ENCODE results near the gene DHX34.

DHX34 gene

GRCh38 chr19:47415953-47416642, 67.0 kb downstream of the DHX34 start:
- no peak overlapping the region for H3K4me3 ChIP-seq (ENCODE audit: low read length)
- peaks cover 7% of the 10 kb centered on the region for H3K27me3 ChIP-seq (replicated peaks; ENCODE audit: control insufficient read depth, insufficient read depth, low read length)
- no peak overlapping the region for H3K9ac ChIP-seq (ENCODE audit: low read length)
- DNase-seq (ENCODE audit: low read depth) = no peak
- peaks cover 10% of the 10 kb centered on the region for H3K4me1 ChIP-seq (ENCODE audit: control insufficient read depth, insufficient read depth, low read length)
- H3K36me3 ChIP-seq (ENCODE audit: control insufficient read depth, insufficient read depth, low read length, severe bottlenecking) = peaks cover 7% of the 10 kb centered on the region
- H3K9me3 ChIP-seq (ENCODE audit: control insufficient read depth, low read length) = no peaks in the 10 kb centered on the region

GRCh38 chr19:47416643-47416985, 67.5 kb downstream of the DHX34 start:
- H3K36me3 ChIP-seq (ENCODE audit: control insufficient read depth, insufficient read depth, low read length, severe bottlenecking) = peaks cover 7% of the 10 kb centered on the region
- no peak for DNase-seq (ENCODE audit: low read depth)
- H3K4me1 ChIP-seq (ENCODE audit: control insufficient read depth, insufficient read depth, low read length) = peaks cover 10% of the 10 kb centered on the region
- no peak overlapping the region for H3K4me3 ChIP-seq (ENCODE audit: low read length)
- peaks cover 12% of the 10 kb centered on the region for H3K27me3 ChIP-seq (replicated peaks; ENCODE audit: control insufficient read depth, insufficient read depth, low read length)
- no peak overlapping the region for H3K9ac ChIP-seq (ENCODE audit: low read length)
- no peaks in the 10 kb centered on the region for H3K9me3 ChIP-seq (ENCODE audit: control insufficient read depth, low read length)

GRCh38 chr19:47417107-47417745, 68.1 kb downstream of the DHX34 start:
- peaks cover 10% of the 10 kb centered on the region for H3K4me1 ChIP-seq (ENCODE audit: control insufficient read depth, insufficient read depth, low read length)
- no peak overlapping the region for H3K9ac ChIP-seq (ENCODE audit: low read length)
- no peak overlapping the region for H3K4me3 ChIP-seq (ENCODE audit: low read length)
- no peak for DNase-seq (ENCODE audit: low read depth)
- H3K36me3 ChIP-seq (ENCODE audit: control insufficient read depth, insufficient read depth, low read length, severe bottlenecking) = peaks cover 7% of the 10 kb centered on the region
- no peaks in the 10 kb centered on the region for H3K9me3 ChIP-seq (ENCODE audit: control insufficient read depth, low read length)
- peaks cover 14% of the 10 kb centered on the region for H3K27me3 ChIP-seq (replicated peaks; ENCODE audit: control insufficient read depth, insufficient read depth, low read length)

GRCh38 chr19:47417746-47418691, 68.9 kb downstream of the DHX34 start:
- peaks cover 10% of the 10 kb centered on the region for H3K4me1 ChIP-seq (ENCODE audit: control insufficient read depth, insufficient read depth, low read length)
- DNase-seq (ENCODE audit: low read depth) = peak; percentile 44
- H3K4me3 ChIP-seq (ENCODE audit: low read length) = peak overlapping the region; percentile 79
- H3K9me3 ChIP-seq (ENCODE audit: control insufficient read depth, low read length) = no peaks in the 10 kb centered on the region
- H3K27me3 ChIP-seq (replicated peaks; ENCODE audit: control insufficient read depth, insufficient read depth, low read length) = peaks cover 22% of the 10 kb centered on the region
- peak overlapping the region; percentile 79 for H3K9ac ChIP-seq (ENCODE audit: low read length)
- H3K36me3 ChIP-seq (ENCODE audit: control insufficient read depth, insufficient read depth, low read length, severe bottlenecking) = peaks cover 7% of the 10 kb centered on the region

- H3K36me3 ChIP-seq (ENCODE audit: control insufficient read depth, insufficient read depth, low read length, severe bottlenecking) = peaks cover 7% of the 10 kb centered on the region
- peak overlapping the region; percentile 79 for H3K4me3 ChIP-seq (ENCODE audit: low read length)
- H3K9ac ChIP-seq (ENCODE audit: low read length) = peak overlapping the region; percentile 79
- peaks cover 28% of the 10 kb centered on the region for H3K27me3 ChIP-seq (replicated peaks; ENCODE audit: control insufficient read depth, insufficient read depth, low read length)
- H3K4me1 ChIP-seq (ENCODE audit: control insufficient read depth, insufficient read depth, low read length) = peaks cover 10% of the 10 kb centered on the region
- H3K9me3 ChIP-seq (ENCODE audit: control insufficient read depth, low read length) = no peaks in the 10 kb centered on the region
- no peak for DNase-seq (ENCODE audit: low read depth)
Measured at GRCh38 chr19:47418692-47419029, 69.5 kb downstream of the DHX34 start.

GRCh38 chr19:47419030-47419783, 70.1 kb downstream of the DHX34 start, which contains the start of gene MEIS3:
TSS of gene MEIS3 (minus strand) at chr19:47419527. CDS start at chr19:47419081, 446 bp downstream.
- peaks cover 10% of the 10 kb centered on the region for H3K4me1 ChIP-seq (ENCODE audit: control insufficient read depth, insufficient read depth, low read length)

GRCh38 chr19:47419789-47420188, 70.7 kb downstream of the DHX34 start:
- H3K4me1 ChIP-seq (ENCODE audit: control insufficient read depth, insufficient read depth, low read length) = peaks cover 10% of the 10 kb centered on the region
- H3K4me3 ChIP-seq (ENCODE audit: low read length) = no peak overlapping the region
- H3K9me3 ChIP-seq (ENCODE audit: control insufficient read depth, low read length) = no peaks in the 10 kb centered on the region
- peaks cover 39% of the 10 kb centered on the region for H3K27me3 ChIP-seq (replicated peaks; ENCODE audit: control insufficient read depth, insufficient read depth, low read length)
- no peaks in the 10 kb centered on the region for H3K36me3 ChIP-seq (ENCODE audit: control insufficient read depth, insufficient read depth, low read length, severe bottlenecking)
- no peak for DNase-seq (ENCODE audit: low read depth)
- no peak overlapping the region for H3K9ac ChIP-seq (ENCODE audit: low read length)

More at GRCh38 chr19:47419030-47419783, 70.1 kb downstream of the DHX34 start, which contains the start of gene MEIS3:
- no peaks in the 10 kb centered on the region for H3K9me3 ChIP-seq (ENCODE audit: control insufficient read depth, low read length)
- peak within 1 kb of the TSS; percentile 79 for H3K4me3 ChIP-seq (ENCODE audit: low read length)
- DNase-seq (ENCODE audit: low read depth) = peak; percentile 52
- H3K9ac ChIP-seq (ENCODE audit: low read length) = peak within 1 kb of the TSS; percentile 79
- peaks cover 3% of the 10 kb centered on the region for H3K36me3 ChIP-seq (ENCODE audit: control insufficient read depth, insufficient read depth, low read length, severe bottlenecking)
- H3K27me3 ChIP-seq (replicated peaks; ENCODE audit: control insufficient read depth, insufficient read depth, low read length) = peaks cover 33% of the 10 kb centered on the region

GRCh38 chr19:47421244-47421786, 72.2 kb downstream of the DHX34 start:
- Histone ChIP-seq H3K27me3 (replicated peaks; ENCODE audit: control insufficient read depth, insufficient read depth, low read length) (peaks cover 45% of the 10 kb centered on the region), H3K9me3 (ENCODE audit: control insufficient read depth, low read length) (no peaks in the 10 kb centered on the region), H3K36me3 (ENCODE audit: control insufficient read depth, insufficient read depth, low read length, severe bottlenecking) (no peaks in the 10 kb centered on the region), H3K4me3 (ENCODE audit: low read length) (no peak overlapping the region), H3K4me1 (ENCODE audit: control insufficient read depth, insufficient read depth, low read length) (peaks cover 10% of the 10 kb centered on the region), H3K9ac (ENCODE audit: low read length) (no peak overlapping the region)
- no peak for DNase-seq (ENCODE audit: low read depth)

GRCh38 chr19:47421844-47422395, 72.8 kb downstream of the DHX34 start:
- peak; percentile 62 for DNase-seq (ENCODE audit: low read depth)
- Histone ChIP-seq H3K9ac (ENCODE audit: low read length) (no peak overlapping the region), H3K4me3 (ENCODE audit: low read length) (no peak overlapping the region), H3K9me3 (ENCODE audit: control insufficient read depth, low read length) (no peaks in the 10 kb centered on the region), H3K4me1 (ENCODE audit: control insufficient read depth, insufficient read depth, low read length) (peaks cover 10% of the 10 kb centered on the region), H3K36me3 (ENCODE audit: control insufficient read depth, insufficient read depth, low read length, severe bottlenecking) (no peaks in the 10 kb centered on the region), H3K27me3 (replicated peaks; ENCODE audit: control insufficient read depth, insufficient read depth, low read length) (peaks cover 45% of the 10 kb centered on the region)

- no peak for DNase-seq (ENCODE audit: low read depth)
- Histone ChIP-seq H3K27me3 (replicated peaks; ENCODE audit: control insufficient read depth, insufficient read depth, low read length) (peaks cover 45% of the 10 kb centered on the region), H3K9ac (ENCODE audit: low read length) (no peak overlapping the region), H3K9me3 (ENCODE audit: control insufficient read depth, low read length) (no peaks in the 10 kb centered on the region), H3K4me1 (ENCODE audit: control insufficient read depth, insufficient read depth, low read length) (peaks cover 10% of the 10 kb centered on the region), H3K4me3 (ENCODE audit: low read length) (no peak overlapping the region), H3K36me3 (ENCODE audit: control insufficient read depth, insufficient read depth, low read length, severe bottlenecking) (no peaks in the 10 kb centered on the region)
Measured at GRCh38 chr19:47422417-47423163, 73.5 kb downstream of the DHX34 start.
